ENCODE results near the gene ELMOD3.
A peak's percentile ranks its signal among the peaks of the same experiment; 100 is the strongest.
"Not testable (repeated sequence)": the region's sequence is repeated elsewhere in the genome, so short reads cannot be mapped to it uniquely, and the experiment has no call there.

The ELMOD3 gene

DNA sequence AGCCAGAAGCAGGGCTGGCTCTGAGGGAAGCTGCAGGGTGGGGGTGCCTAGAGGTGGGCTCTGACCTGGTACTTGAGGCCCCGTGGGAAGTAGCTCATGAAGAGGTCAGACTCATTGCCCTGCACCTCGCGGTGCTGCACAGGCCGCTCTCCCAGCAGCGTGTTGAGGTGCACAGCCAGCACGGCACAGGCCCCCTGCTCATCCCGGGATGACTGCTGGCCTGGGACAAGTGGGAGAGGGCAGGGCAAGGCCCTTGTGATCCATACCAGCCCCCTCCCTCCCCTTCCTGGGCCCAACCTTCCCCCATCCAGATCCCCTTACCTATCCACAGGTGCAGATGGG, 46.9 kb downstream of the ELMOD3 start:
- no peak for DNase-seq (ENCODE audit: low read depth)

DNA sequence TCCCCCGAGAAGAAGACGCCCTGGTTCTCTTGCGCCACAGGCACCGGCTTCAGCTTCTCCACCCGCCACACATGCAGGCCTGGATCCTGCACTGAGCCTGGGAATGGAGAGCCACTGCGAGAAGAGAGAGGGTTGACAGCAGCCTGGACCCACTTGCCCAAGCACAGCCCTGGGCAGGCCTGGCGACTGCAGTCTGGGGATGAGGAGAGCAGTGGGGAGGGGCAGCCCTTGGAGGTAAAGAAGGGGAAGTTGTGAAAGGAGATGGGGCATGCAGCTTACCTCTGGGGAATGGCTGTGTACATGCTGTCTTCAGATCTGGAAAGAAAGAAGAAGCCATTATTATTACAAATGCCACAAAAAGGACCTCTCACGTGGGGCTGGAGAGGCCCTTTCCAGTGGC, 47.3 kb downstream of the ELMOD3 start:
- DNase-seq (ENCODE audit: low read depth) = no peak

DNA sequence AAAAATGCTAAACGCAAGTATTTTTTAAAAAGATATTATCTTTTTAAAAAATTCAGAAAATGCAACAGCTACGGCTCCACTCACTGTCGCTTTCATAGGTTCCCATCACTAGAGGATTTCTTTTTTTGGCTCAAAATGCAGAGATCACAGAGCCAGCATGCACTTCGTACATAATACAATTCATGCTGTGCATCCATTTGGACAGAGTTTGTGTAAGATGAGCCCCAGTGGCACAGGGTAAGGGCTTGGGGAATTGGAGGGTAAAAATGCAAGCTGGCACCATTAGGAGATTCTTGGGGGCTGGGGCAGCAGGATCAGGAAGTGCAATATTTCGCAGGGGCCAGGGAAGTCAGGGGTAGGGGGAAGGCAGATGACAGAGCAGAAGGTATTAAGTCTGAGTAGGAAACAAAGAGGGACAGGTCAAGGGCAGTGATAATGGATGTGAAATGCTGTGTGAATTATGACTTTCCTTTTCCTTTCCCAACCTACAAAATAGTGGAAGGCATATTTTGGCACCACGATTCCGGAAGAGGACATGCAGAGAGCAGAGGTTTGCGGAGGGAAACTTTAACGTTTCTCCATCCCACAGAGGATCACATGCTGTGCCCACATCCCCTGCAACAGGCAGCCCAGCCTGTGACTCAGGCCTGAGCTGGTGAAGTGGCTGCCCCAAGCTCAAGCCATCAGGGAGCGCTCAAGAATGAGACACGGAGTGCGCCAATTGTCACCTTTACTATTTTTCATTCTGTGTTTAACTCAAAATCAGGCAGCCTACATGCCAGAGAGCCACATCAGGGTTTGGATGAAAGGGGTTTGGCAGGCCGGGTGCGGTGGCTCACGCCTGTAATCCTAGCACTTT, 50.9 kb downstream of the ELMOD3 start:
- DNase-seq (ENCODE audit: low read depth) = peak; percentile 53

DNA sequence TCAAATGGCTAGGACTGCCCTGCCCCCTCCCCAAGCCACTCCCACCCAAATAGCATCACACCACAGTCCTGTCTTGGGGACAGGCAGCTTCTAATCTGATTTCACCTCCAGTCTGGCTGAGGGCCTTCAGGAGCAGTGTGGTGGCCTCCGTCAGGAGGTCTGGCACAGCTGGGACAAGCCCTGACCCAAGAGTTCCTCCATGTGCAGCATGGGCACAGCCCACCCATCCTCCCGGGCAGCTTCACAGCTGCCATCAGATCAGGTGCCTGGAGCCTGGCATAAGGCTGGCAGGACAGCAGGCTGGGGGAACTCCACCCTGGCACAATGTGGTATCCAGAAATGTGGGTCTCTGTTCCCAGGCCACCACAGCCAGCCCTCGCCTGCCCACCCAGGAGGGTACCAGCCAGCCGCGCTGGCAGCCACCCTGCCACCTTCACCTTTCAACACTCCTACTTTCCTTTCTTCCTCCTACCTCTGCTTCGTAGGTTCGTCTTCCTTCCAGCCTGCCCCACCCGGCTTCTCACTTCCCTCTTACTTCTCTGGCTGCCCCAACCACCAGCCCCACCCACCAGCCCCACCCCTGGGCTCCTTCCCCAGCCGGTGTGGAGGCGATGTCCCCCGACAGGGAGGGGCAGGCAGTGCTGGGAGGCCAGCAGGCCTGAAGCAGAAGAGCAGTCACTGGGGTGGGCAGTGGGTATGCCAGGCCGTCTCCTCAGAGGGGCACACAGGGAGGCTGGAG, 55.4 kb downstream of the ELMOD3 start, which contains the start of gene CAPG:
Gene CAPG (minus strand): TSS at position 522 of the 739 bp plus-strand sequence. CDS start 8,221 bp downstream, outside the sequence.
- DNase-seq (ENCODE audit: low read depth) = no peak

DNA sequence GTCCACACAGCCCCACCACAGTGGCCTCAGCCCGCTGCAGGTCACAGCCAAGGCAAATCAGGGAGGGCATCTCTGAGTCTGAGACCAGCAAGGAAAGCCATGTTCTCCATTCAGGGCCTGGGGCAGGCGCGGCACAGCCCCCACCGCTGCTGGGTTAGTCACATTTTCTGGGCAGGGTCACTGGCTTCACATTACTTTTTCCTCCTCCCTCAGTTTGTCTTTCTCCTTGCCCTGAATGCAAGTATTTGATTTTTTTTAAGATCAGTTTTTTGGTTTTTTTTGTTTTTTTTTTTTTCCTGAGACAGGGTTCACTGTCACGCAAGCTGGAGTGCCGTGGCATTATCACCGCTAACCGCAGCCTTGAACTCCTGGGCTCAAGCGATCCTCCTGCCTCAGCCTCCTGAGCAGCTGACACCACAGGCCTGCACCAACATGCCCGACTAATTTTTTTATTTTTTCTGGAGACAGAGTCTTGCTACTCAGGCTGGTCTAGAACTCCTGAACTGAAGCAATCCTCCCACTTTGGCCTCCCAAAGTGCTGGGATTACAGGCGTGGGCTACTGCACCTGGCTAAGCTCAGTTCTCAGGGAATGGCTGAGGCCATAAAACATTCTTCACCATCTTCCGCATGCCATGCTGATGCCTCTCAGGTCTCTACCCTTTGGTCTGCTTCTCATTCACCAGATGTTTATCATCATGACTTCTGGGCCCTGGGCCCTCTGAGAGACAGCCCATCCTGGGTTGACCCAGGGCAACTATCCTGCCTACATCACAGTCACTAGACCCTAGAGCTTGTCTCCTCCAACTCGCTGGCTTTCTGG, 56.2 kb downstream of the ELMOD3 start:
- DNase-seq (ENCODE audit: low read depth) = peak; percentile 44

DNA sequence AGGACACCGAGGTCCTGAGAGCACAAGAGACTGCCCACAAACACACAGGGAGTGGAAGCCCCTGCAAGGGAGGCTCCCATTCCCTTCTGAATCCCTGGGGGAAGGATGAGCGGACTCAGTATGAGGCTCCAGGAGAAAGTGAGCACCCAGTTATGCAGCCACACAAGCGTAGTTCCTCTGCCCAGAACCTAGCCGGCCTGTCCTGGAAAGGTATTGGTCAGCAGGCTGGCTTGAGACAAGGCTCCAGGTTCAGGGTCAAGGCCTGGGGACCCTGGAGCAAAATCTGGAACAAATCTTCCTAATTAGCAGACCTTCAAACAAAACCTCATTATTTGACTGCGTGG, 56.8 kb downstream of the ELMOD3 start:
- DNase-seq (ENCODE audit: low read depth) = no peak

DNA sequence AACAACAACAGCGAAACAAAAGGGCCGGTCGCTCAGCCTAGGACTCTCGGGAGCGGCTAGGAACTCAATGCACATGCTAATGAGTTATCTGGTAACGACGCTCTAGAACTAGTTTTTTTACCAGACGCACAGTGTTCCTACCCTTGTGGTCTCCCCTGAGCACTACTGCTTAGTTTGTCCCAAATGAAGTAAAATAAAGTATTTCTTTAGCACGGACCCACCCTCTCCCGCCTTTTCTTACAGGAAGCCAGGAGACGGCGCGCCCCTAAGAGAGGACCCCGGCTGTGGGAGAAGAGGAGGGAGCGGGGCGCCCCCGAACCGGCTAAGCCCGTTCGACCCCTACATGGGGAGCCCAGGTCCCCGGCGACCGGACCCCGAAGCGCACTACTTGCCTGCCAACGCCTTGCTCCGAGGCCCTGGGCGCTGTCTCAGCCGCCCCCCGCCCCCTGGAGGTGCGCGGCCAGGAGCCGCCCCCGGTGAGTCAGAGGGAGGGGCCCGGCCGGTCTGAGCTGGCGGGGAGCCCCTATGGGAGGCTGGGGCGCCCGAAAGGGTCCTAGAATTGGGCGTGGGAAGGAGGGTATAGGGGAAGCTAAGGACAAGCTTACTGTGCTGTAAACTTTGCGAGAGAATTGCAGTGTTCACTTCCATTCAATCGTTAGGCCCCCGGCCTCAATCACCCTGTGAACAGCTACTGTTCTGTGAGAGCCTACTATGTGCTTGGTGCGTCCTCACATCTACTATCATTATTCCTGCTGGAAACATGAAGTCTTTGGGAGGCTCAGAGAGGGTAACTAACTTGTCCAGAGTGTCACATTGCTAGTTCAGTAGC, 59.2 kb downstream of the ELMOD3 start:
- peak; percentile 37 for DNase-seq (ENCODE audit: low read depth)

DNA sequence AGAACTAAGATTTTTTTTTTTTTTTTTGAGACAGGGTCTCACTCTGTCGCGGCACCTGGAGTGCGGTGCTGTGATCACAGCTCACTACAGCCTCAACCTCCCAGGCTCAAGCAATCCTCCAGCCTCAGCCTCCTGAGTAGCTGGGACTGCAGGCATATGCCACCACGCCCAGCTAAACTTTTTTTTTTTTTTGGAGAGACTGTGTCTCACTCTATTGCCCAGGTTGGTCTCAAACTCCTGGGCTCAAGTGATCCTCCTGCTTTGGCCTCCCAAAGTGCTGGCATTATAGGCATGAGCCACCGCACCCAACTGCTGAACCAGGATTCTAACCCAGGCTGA, 59.8 kb downstream of the ELMOD3 start:
- DNase-seq (ENCODE audit: low read depth) = not testable (repeated sequence)

DNA sequence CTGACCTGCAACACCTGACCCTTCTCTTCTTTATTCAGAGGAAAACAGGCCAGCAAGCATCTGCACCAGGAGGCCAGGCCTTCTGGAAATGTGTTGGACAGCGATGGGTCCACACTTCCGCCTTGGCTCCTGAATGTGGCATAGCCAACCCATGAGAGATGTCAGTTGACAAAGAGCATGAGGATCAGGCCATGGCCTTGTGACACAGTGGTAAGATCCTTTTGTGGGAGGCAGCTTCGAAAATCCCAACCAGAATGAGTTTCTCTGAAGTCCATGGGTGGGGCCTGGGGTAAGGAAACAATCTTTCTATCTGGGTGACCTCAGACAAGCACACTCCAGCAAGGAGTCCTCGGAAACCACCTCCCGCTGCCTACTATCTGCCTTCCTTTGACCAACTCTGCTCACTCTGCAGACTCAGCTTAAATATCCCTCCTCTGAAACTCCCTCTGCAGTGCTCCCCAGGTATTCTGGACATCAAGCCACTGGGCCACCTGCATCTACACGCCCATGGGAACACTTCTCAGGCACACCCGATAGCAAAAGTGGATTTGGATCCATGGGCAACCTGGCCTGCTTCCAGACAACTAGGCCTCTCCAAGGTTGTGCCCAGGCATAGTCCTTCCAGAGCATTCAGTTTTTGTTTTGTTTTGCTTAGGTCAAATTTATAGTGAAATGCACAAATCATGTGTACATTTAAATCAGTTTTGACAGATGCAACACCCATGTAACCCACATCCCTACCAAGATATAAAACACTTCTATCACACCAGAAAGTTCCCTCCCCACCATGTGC, 60.4 kb downstream of the ELMOD3 start:
- no peak for DNase-seq (ENCODE audit: low read depth)

DNA sequence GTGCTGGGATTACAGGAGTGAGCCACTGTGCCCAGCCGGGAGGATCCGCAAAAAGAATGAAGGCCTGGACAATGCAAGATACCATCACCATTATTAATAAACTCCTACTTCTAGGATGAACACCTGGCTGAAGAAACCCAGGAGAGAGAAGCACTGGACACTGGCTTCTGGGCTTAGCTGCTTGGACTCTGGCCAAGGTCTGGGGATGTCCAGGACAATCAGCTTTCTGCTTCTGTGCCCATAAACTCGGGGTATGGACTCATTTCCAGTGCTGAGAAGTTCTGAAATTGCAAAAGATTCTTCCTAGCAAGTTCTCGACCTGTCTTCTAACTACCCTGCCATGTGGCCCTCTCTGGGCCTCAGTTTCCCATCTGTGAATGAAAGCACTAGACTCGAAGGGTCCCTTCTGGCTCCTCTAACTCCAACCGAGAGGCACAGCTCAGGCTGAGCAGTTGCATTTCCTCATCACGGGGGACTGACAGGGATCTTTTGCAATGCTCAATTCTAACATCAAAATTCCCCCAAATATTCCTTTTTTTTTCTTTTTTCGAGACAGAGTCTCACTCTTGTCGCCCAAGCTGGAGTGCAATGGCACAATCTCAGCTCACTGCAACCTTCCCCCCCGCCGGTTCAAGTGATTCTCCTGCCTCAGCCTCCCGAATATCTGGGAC, 61.5 kb downstream of the ELMOD3 start:
- DNase-seq (ENCODE audit: low read depth) = no peak

DNA sequence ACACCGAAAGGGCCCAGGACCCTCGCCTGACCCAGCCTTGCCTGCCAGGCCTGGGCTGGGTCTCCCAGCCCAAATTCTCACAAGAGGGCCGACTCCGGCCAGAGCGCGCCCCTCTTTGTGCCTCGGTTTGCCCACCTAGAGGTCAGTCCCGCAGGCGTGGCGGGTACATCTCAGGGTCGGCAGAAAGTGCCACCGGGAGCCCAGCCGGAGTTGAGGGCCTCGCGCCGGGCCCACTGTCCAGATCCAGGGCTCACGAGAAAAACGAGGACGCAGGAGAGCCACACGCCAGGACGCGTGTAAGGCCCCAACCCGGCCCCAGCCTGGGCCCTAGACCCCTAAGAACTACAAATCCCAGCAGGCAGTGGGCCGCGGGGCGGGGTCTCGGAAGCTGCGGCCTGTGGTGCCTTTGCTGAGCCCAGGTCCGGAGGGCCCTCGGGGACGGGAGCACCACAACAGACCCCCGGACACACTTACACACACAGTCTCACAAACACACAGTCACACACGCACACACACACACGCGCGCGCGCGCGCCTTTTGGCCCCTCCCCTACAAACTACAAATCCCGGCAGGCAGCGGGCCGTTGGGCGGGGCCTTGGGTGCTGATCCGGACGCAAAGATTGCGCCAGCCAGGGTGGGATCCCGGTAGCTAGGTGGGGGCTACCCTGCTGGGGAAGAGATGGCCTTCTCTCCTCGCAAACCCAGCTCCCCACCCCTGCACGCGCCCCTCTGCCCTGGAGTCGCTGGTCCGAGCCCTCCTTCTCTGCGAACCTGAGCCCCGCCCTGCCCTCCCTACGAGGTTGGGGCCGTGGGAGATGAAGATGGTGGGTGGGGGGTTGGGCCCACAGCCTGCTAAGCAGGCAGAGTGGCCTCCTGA, 63.8 kb downstream of the ELMOD3 start, which contains the start of gene SH2D6:
Gene SH2D6 (plus strand): TSS at position 583 of the 877 bp plus-strand sequence. CDS start 10,752 bp downstream, outside the sequence.
- DNase-seq (ENCODE audit: low read depth) = peak; percentile 75

DNA sequence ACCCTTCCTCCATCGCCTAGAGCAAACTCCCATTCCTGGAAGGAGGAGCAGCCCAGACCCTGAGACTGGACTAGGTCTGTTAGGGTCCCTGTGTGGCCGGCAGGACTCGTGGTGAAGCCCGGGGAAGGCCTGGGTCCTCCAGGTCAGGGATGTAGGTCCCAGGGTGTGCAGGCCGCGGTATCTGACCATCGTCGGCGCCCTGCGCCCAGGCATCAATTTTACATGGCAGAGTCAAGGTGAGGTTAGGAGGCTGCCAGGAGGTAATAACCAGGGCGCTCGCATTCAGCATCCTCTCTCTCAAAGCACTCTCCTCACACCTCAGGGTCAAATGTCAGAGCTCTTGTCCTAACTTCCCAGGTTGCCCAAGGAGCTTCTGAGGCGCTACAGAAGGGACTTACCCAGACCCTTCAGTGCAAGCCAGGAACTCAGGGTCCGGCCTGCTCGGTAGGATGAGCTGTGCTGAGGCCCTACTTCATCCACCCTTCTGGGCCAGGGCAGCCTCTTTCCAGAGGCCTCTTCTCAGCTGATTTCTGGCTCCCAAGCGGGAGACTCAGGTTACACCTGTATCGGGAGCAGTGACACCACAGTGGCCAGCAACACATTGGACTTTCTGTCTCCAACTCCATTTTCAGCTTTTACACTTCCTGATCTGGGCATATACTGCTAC, 64.6 kb downstream of the ELMOD3 start:
- DNase-seq (ENCODE audit: low read depth) = no peak

DNA sequence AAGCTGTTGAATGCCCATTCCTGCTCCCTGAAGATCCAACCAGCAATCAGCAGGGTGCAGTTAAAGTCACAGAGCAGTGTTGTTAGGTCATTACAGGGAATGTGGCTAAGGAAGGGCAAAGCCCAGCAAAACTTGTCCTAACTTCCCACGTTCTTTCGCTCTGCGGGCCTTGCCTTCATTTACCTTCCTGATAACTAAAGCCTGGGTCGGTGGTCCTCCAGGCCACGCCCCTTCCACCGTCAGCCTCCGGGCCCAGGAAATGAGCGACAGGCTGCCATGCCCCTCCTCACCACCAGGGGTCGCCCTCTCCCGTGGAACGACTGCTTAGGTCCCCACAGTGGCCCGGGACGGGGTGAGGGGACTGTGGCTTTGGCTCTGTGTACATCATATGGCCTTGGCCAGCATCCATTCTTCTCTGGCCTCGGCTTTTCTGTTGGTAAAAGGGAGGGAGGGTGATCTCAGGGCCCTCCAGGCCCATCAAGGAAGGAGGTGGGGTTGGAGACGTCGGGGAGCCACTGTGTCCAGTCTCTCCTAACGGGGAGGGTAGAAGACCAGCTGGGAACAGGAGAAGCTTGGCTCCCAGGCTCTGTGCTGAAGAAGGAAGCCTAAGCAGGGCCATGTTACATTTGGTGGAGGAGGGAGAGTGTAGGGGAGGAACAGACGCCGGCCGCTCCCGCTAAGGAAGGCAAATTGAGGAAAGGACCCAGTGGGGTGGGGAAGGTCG, 66.1 kb downstream of the ELMOD3 start:
- DNase-seq (ENCODE audit: low read depth) = peak; percentile 59

DNA sequence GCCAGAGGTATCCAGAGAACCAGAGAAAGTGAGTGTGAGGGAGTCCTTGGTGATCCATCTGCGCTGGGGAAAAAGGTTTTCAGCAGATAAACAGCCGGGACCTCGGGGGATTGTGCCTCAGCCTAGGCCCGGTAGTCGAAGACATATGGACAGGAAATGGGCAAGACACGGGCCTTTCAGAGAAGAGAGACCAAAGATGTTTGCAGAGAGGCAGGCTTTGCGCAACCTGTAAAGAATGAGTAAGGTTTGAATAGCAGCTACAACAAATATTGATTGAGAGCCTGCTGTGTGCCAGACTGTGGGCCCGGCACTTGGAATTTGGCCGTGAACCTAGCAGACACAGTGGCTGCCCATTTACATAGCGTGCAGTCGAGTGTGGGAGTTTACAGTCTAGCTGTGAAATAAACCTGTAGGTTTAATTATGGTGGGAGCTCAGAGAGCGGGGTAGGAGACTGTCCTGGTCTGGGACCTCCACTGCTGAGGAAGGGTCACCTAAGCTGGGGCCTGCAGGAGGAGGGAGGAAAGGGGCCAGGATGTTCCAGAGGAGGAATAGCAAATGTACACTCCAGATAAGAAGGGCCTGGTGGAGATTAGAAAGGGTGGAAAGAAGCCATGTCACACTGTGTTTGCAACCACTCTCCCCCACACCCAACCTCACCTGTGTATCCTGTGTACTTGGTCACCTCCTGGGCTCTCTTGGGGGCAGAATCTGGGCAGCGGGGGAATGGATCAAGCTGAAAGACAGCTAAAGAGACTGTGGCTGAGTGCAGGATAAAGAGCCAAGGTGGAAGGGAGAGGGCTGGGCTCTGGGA, 66.9 kb downstream of the ELMOD3 start:
- peak; percentile 83 for DNase-seq (ENCODE audit: low read depth)

DNA sequence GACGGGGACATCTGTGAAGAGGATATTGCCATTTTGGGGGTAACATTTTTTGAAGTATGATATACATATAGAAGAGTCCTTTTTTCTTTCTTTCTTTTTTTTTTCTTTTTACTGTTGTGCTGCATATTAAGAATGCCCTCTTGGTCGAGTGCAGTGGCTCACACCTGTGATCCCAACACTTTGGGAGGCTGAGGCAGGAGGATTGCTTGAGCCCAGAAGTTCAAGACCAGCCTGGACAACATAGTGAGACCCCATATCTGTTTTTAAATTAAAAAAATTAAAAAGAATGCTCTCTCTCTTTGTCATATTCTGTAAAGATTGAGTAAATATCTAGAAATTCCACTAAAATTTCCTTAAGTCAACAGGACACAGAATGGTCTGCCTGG, 67.5 kb downstream of the ELMOD3 start:
- DNase-seq (ENCODE audit: low read depth) = no peak

DNA sequence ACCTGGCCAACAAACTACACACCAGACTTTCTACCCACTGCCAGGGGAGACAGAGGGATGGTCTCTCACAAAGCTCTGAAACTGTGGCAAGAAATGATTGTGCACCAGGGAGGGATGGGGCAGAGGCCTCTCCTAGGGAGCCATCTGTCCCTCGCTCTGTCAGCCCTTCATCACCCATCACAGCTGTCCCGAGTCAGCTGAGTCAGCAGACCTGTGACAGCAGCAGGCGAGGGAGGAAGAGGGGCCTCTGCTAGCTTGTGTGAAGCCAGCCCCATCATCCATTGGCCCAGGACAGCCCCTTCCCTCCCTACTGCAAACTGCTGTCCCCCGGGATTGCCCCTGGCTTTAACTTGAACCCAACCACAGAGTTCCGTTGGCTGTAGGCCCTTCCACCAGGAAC, 69.0 kb downstream of the ELMOD3 start:
- DNase-seq (ENCODE audit: low read depth) = no peak

DNA sequence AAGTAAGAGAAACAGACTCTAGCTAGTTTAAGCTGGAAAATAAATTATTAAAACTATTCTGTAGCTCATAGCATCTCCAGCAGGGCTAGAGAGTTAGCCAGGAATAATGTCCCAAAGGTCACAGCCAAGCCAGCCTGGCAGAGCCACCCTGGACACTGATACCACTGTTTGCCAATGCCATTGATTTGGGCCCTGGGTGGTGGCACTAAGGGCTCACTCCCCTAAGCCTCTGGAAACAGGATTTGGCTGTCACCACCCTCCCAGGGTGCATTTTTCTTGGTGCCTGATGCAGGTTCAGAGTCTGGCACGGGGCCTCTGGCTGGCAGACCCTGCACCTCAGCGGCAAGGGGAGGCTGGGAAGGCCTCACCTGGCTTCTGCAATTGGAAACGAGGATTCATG, 71.0 kb downstream of the ELMOD3 start:
- no peak for DNase-seq (ENCODE audit: low read depth)
